ENCODE measurements around the gene FAM193B.

DNA sequence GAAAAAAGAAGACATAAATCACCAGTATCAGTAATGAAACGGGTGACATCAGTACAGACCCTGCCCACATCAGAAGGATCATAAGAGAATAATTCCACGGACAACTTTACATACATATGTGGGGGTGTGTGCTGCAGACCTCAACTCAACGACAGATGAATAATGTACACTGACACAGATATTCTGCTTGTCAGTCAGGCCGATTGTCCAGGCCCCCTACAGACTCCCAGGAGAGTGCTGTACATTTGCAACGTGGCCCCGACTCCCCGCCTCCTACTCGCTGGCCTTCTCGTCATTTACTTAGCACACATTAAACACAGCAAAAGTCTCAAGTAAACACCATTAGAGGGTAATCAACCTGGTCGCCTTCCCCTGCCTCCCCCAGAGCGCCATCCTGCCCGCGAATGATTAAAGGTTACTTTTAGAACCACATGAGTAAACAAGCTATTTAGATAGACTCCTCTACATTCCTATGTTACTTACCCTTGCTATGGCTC lies 34.1 kb upstream of the FAM193B start:
- TF ChIP-seq, protein P1, sequence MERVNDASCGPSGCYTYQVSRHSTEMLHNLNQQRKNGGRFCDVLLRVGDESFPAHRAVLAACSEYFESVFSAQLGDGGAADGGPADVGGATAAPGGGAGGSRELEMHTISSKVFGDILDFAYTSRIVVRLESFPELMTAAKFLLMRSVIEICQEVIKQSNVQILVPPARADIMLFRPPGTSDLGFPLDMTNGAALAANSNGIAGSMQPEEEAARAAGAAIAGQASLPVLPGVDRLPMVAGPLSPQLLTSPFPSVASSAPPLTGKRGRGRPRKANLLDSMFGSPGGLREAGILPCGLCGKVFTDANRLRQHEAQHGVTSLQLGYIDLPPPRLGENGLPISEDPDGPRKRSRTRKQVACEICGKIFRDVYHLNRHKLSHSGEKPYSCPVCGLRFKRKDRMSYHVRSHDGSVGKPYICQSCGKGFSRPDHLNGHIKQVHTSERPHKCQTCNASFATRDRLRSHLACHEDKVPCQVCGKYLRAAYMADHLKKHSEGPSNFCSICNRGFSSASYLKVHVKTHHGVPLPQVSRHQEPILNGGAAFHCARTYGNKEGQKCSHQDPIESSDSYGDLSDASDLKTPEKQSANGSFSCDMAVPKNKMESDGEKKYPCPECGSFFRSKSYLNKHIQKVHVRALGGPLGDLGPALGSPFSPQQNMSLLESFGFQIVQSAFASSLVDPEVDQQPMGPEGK (CRISPR knock-in tag; IDR thresholded peaks at IDR 0.05; ENCODE audit: borderline replicate concordance) = no peak
- TF ChIP-seq, protein P2, sequence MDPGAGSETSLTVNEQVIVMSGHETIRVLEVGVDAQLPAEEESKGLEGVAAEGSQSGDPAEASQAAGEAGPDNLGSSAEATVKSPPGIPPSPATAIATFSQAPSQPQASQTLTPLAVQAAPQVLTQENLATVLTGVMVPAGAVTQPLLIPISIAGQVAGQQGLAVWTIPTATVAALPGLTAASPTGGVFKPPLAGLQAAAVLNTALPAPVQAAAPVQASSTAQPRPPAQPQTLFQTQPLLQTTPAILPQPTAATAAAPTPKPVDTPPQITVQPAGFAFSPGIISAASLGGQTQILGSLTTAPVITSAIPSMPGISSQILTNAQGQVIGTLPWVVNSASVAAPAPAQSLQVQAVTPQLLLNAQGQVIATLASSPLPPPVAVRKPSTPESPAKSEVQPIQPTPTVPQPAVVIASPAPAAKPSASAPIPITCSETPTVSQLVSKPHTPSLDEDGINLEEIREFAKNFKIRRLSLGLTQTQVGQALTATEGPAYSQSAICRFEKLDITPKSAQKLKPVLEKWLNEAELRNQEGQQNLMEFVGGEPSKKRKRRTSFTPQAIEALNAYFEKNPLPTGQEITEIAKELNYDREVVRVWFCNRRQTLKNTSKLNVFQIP (CRISPR knock-in tag; IDR thresholded peaks at IDR 0.05; ENCODE audit: borderline replicate concordance, low read depth) = no peak
- TF ChIP-seq OSR1 (CRISPR knock-in tag; IDR thresholded peaks at IDR 0.05) (no peak), TOX (CRISPR knock-in tag; IDR thresholded peaks at IDR 0.05; ENCODE audit: borderline replicate concordance) (no peak)
